Smooth muscle cell (in vitro differentiated cells): ENCODE data around the gene RFT1. TPM values are rescaled to one million over a fixed set of nuclear protein-coding genes. Genes with fewer than 3 reads are reported as not detected.
A peak's percentile ranks its signal among the peaks of the same experiment; 100 is the strongest.

Experiments
- DNase-seq: peaks from one replicate; lab custom pipeline; 2025; ENCODE audit not compliant: unreplicated experiment; lab: John Stamatoyannopoulos, UW
- H2AFZ ChIP-seq: fragments of 200-600 bp; sonication (generic); 2 replicates; pipeline ENCODE4 v1.6.0; 2016; ENCODE audit warnings: antibody characterized with exemption, low read depth, mild to moderate bottlenecking
- H3F3A ChIP-seq: fragments of 200-600 bp; sonication (generic); 2 replicates; pipeline ENCODE4 v1.6.0; 2017; ENCODE audit warnings: antibody characterized with exemption, low read depth
- H3K27ac ChIP-seq: fragments of 200-600 bp; sonication (generic); 2 replicates; pipeline ENCODE4 v1.5.1; 2016; ENCODE audit warnings: low read depth, mild to moderate bottlenecking
- H3K27me3 ChIP-seq: fragments of 200-600 bp; sonication (generic); 2 replicates; pipeline ENCODE4 v1.6.1; 2016; ENCODE audit warnings: low read depth, mild to moderate bottlenecking
- H3K36me3 ChIP-seq: fragments of 200-600 bp; sonication (generic); 2 replicates; pipeline ENCODE4 v1.5.1; 2016; ENCODE audit warnings: low read depth
- H3K4me1 ChIP-seq: fragments of 200-600 bp; sonication (generic); 2 replicates; pipeline ENCODE4 v1.5.1; 2016; ENCODE audit warnings: low read depth
- H3K4me2 ChIP-seq: fragments of 200-600 bp; sonication (generic); 2 replicates; pipeline ENCODE4 v1.6.0; 2016; ENCODE audit warnings: mild to moderate bottlenecking
- H3K4me3 ChIP-seq: fragments of 200-600 bp; sonication (generic); 2 replicates; pipeline ENCODE4 v1.5.1; 2016; ENCODE audit warnings: mild to moderate bottlenecking
- H3K79me2 ChIP-seq: fragments of 200-600 bp; sonication (generic); 2 replicates; pipeline ENCODE4 v1.6.0; 2016; ENCODE audit warnings: low read depth, mild to moderate bottlenecking
- H3K9ac ChIP-seq: fragments of 200-600 bp; sonication (generic); 2 replicates; pipeline ENCODE4 v1.6.0; 2016; ENCODE audit warnings: low read depth
- H3K9me3 ChIP-seq: fragments of 200-600 bp; sonication (generic); replicated peaks from 2 replicates; pipeline ENCODE4 v1.5.1; 2016; ENCODE audit warnings: low read depth
- H4K20me1 ChIP-seq: fragments of 200-600 bp; sonication (generic); 2 replicates; pipeline ENCODE4 v1.6.0; 2016; ENCODE audit warnings: low read depth
- WGBS: methylation state at CpG from one replicate; pipeline ENCODE4 v1.1.7; 2016; ENCODE audit warnings: low lambda C conversion rate; 5-methylcytosine and 5-hydroxymethylcytosine counted together
- polyA plus RNA-seq: library from polyadenylated mRNA; unstranded; fragments of >200 nt; fragmentation: Nextera tagmentation; extraction: Ambion mirVana; gene quantifications from 2 replicates; pipeline ENCODE4 v1.2.1, GENCODE V29; 2016
- total RNA-seq: library from RNA; depleted of rRNA; stranded (reverse); fragments of >200 nt; gene quantifications from 2 replicates; pipeline ENCODE4 v1.2.3, GENCODE V29; 2014
- TF ChIP-seq, protein P1 (sequence below): fragments of 200-600 bp; sonication (generic); IDR thresholded peaks from 2 replicates; pipeline ENCODE4 v1.5.1; 2017; ENCODE audit warnings: borderline replicate concordance, mild to moderate bottlenecking, antibody characterized with exemption; ENCODE audit not compliant: insufficient read depth, poor library complexity, severe bottlenecking

The RFT1 gene
- total and polyA plus RNA-seq, 2 experiments from 2014 or later: 13.3 to 25.7 TPM

DNA sequence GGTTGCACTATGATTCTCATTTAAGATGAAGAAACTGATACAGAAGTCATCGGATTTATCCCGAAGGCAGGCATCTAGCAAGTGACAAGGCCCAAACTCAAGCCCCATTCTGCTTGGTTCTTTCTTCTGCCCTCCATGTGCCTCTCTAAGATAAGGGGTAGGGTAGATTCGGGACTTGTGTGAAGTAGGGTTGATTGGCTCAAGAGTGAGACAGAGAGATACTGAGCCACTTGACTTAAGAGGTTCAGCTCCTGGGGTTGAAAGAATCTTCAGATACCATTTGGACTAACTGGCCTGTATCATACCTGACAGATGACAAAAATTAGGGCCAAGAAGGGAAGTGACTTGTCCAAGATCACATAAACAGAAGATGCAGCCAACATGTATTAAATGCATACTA lies 891 bp downstream of the RFT1 start:
- TF ChIP-seq, protein P1, sequence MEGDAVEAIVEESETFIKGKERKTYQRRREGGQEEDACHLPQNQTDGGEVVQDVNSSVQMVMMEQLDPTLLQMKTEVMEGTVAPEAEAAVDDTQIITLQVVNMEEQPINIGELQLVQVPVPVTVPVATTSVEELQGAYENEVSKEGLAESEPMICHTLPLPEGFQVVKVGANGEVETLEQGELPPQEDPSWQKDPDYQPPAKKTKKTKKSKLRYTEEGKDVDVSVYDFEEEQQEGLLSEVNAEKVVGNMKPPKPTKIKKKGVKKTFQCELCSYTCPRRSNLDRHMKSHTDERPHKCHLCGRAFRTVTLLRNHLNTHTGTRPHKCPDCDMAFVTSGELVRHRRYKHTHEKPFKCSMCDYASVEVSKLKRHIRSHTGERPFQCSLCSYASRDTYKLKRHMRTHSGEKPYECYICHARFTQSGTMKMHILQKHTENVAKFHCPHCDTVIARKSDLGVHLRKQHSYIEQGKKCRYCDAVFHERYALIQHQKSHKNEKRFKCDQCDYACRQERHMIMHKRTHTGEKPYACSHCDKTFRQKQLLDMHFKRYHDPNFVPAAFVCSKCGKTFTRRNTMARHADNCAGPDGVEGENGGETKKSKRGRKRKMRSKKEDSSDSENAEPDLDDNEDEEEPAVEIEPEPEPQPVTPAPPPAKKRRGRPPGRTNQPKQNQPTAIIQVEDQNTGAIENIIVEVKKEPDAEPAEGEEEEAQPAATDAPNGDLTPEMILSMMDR: no peak
- Histone ChIP-seq H3K9ac (peak overlapping the region; percentile 95), H3F3A (peaks cover 10% of the 10 kb centered on the region), H3K4me2 (peak overlapping the region; percentile 98), H3K36me3 (no peaks in the 10 kb centered on the region), H3K27me3 (no peaks in the 10 kb centered on the region), H3K4me3 (peak overlapping the region; percentile 98), H3K9me3 (no peaks in the 10 kb centered on the region), H3K4me1 (peaks cover 16% of the 10 kb centered on the region), H3K27ac (no peak overlapping the region), H3K79me2 (peaks cover 16% of the 10 kb centered on the region), H2AFZ (no peak overlapping the region), H4K20me1 (no peaks in the 10 kb centered on the region)
- 92% methylated on average over 3 of the region's 3 CpGs for WGBS
- DNase-seq: no peak

DNA sequence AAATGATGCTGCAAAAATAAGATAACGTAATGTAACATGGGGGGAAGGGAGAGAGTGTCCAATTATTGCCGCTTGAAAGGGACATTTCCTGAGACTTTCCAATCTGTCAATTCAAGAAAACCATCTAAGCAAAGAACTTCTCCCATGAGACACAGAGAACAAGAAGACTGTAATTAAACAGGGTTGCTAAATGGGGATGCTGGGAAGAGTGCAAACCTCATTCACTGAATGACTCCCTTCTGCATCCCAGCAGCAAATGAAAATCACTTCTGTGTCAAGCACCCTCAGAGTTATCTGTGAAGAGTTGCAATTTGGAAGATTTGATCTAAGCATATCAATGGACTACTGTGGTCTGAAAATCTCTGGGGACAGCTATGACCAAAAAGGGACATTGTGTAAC lies 3.6 kb downstream of the RFT1 start:
- no peak for DNase-seq
- Histone ChIP-seq H3K4me3 (no peak overlapping the region), H3K9ac (no peak overlapping the region), H3K79me2 (peaks cover 16% of the 10 kb centered on the region), H3F3A (peaks cover 10% of the 10 kb centered on the region), H4K20me1 (no peaks in the 10 kb centered on the region), H3K9me3 (no peaks in the 10 kb centered on the region), H3K36me3 (peaks cover 12% of the 10 kb centered on the region), H3K27me3 (no peaks in the 10 kb centered on the region), H3K27ac (no peak overlapping the region), H3K4me2 (no peak overlapping the region), H2AFZ (no peak overlapping the region), H3K4me1 (peaks cover 16% of the 10 kb centered on the region)
- TF ChIP-seq, protein P1: no peak
- WGBS: 96% methylated on average over 2 of the region's 2 CpGs

DNA sequence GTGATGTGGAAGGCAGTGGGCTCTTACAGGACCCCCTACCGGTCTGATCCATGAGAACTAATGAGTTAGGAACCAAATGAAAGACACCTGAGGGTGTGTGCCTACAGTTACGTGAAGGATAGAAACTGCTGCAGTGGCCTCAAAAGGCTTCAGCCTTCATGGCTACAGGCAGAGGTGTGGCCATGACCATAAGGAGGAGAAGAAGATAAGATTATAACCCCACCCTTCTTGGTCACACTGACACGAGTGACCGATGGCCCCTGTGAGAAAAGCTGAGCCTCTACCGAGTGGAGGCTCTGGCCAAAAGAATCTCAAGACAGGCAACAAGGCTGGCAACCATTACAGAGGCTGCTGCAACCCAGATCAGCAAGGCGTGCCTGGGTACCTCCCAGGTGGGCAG lies 6.3 kb downstream of the RFT1 start:
- Histone ChIP-seq H3K4me2 (no peak overlapping the region), H3K4me3 (no peak overlapping the region), H3K9me3 (no peaks in the 10 kb centered on the region), H3K36me3 (peaks cover 16% of the 10 kb centered on the region), H3K4me1 (peaks cover 2% of the 10 kb centered on the region), H2AFZ (no peak overlapping the region), H3K27me3 (no peaks in the 10 kb centered on the region), H3K9ac (no peak overlapping the region), H3F3A (no peaks in the 10 kb centered on the region), H3K27ac (no peak overlapping the region), H3K79me2 (peaks cover 4% of the 10 kb centered on the region), H4K20me1 (no peaks in the 10 kb centered on the region)
- TF ChIP-seq, protein P1: no peak
- no peak for DNase-seq
- 92% methylated on average over 6 of the region's 6 CpGs for whole genome bisulfite sequencing

DNA sequence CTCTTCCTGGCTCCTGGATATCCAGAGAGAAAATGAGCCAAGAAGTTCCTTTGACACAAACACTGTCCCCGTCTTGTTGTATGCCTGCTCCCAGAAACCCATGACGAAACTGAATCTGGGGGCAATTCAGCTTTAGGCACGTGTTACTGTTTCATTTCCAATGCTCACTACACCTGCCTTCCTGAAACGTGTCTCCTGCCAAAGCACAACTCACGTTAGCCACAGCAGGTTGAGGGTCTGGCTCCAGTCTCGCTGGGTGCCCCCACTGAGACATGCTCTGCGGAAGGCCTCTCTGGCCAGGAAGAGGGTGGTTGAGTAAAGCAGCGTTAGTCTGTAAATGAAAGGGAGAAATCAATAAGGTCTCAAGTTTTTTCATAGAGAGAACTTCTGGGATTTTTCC lies 6.7 kb downstream of the RFT1 start:
- no peak overlapping the region for H3K4me2 ChIP-seq
- no peaks in the 10 kb centered on the region for H3F3A ChIP-seq
- H3K9ac ChIP-seq: no peak overlapping the region
- H3K9me3 ChIP-seq: no peaks in the 10 kb centered on the region
- H3K27me3 ChIP-seq: no peaks in the 10 kb centered on the region
- peaks cover 16% of the 10 kb centered on the region for H3K36me3 ChIP-seq
- H4K20me1 ChIP-seq: no peaks in the 10 kb centered on the region
- H3K79me2 ChIP-seq: no peaks in the 10 kb centered on the region
- no peak for DNase-seq
- H3K27ac ChIP-seq: no peak overlapping the region
- H3K4me3 ChIP-seq: no peak overlapping the region
- TF ChIP-seq, protein P1: no peak
- H2AFZ ChIP-seq: no peak overlapping the region
- H3K4me1 ChIP-seq: no peaks in the 10 kb centered on the region
- WGBS: 96% methylated on average over 8 of the region's 8 CpGs
